IPS-20b (cell line): ENCODE data around the gene POGZ.
A peak's percentile ranks its signal among the peaks of the same experiment; 100 is the strongest.

Experiments
- H3K27ac ChIP-seq: one replicate; pipeline ENCODE4 v1.5.1; 2013; ENCODE audit warnings: low read length
- H3K27me3 ChIP-seq: 2 replicates; pipeline ENCODE4 v1.6.1; 2013; ENCODE audit warnings: mild to moderate bottlenecking, low read length, inconsistent platforms; ENCODE audit not compliant: insufficient read depth
- H3K36me3 ChIP-seq: 2 replicates; pipeline ENCODE4 v1.6.1; 2013; ENCODE audit warnings: low read depth, mild to moderate bottlenecking, inconsistent platforms, low read length, moderate library complexity; ENCODE audit not compliant: insufficient read depth
- H3K4me1 ChIP-seq: 2 replicates; pipeline ENCODE4 v1.6.1; 2013; ENCODE audit warnings: mild to moderate bottlenecking, control low read depth, inconsistent platforms, low read length, moderate library complexity; ENCODE audit not compliant: insufficient read depth
- H3K4me3 ChIP-seq: 2 replicates; pipeline ENCODE4 v1.5.1; 2013; ENCODE audit warnings: mild to moderate bottlenecking, low read length, inconsistent platforms
- H3K9ac ChIP-seq: 2 replicates; pipeline ENCODE4 v1.6.1; 2013; ENCODE audit warnings: low read depth, mild to moderate bottlenecking, inconsistent platforms, low read length, moderate library complexity
- H3K9me3 ChIP-seq: 2 replicates; pipeline ENCODE4 v1.6.1; 2013; ENCODE audit warnings: mild to moderate bottlenecking, low read depth, low read length, inconsistent platforms; ENCODE audit not compliant: insufficient read depth

Gene POGZ

GRCh38 chr1:151475175-151475574, 15.9 kb upstream of the POGZ start:
- Histone ChIP-seq H3K36me3 (no peaks in the 10 kb centered on the region), H3K27me3 (peaks cover 17% of the 10 kb centered on the region; the same call in 1 of the 2 replicates), H3K27ac (no peak overlapping the region), H3K9me3 (no peaks in the 10 kb centered on the region), H3K4me3 (no peak overlapping the region), H3K4me1 (no peaks in the 10 kb centered on the region; the same call in 1 of the 2 replicates), H3K9ac (no peak overlapping the region)

DNA sequence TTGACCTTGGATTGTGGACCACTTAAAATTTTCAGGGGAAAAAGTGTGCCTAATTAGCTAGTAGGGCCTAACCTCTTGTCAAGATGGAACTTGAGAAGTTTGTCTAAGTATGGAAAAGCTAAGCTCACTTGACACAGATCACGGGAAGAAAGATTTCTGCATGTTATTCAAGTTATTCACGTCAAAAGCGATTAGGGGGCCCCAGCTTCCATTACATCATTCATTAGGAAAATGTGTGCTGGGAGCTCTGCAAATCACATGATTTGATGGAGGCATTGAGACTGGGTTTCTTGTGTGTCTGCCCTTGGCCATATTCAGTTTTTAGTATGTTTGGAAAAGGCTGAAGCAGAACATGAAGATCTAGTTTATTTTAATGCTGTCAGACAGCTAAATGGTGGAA, 15.5 kb upstream of the POGZ start:
- no peaks in the 10 kb centered on the region for H3K9me3 ChIP-seq
- H3K36me3 ChIP-seq: no peaks in the 10 kb centered on the region
- H3K27me3 ChIP-seq: peaks cover 17% of the 10 kb centered on the region; the same call in 1 of the 2 replicates
- H3K9ac ChIP-seq: no peak overlapping the region
- H3K27ac ChIP-seq: no peak overlapping the region
- no peak overlapping the region for H3K4me3 ChIP-seq
- H3K4me1 ChIP-seq: no peaks in the 10 kb centered on the region; the same call in 1 of the 2 replicates

- Histone ChIP-seq H3K27ac (no peak overlapping the region), H3K27me3 (peaks cover 17% of the 10 kb centered on the region; the same call in 1 of the 2 replicates), H3K4me3 (peak overlapping the region; percentile 68), H3K9me3 (no peaks in the 10 kb centered on the region), H3K9ac (peak overlapping the region; percentile 70), H3K4me1 (no peaks in the 10 kb centered on the region; the same call in 1 of the 2 replicates), H3K36me3 (no peaks in the 10 kb centered on the region)
These were observed 13.8 kb upstream of the POGZ start for GRCh38 chr1:151472856-151473731.

DNA sequence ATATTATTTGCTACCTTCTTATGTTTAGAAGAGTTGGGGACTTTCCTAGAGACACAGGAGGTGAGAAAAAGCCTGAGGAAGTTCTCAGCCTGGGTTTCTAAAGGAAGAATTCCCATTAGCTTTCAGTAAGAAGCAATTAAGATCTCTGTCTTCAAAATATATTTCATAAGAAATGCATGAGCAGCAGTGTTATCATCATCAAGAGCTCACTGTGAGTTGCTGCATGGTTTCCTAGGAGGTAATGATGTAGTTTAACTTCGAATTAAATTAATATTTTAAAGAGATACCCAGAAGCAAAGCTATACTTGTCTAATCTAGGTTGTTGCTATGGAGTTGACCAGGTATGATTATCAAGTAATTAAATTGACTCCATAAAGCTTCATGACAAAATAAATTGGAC, 5.7 kb upstream of the POGZ start:
- H3K9me3 ChIP-seq: no peaks in the 10 kb centered on the region

GRCh38 chr1:151461694-151462093, 2.4 kb upstream of the POGZ start:
- Histone ChIP-seq H3K27ac (no peak overlapping the region), H3K4me1 (peaks cover 9% of the 10 kb centered on the region; the same call in 1 of the 2 replicates), H3K27me3 (peaks cover 23% of the 10 kb centered on the region), H3K9me3 (no peaks in the 10 kb centered on the region), H3K4me3 (no peak overlapping the region), H3K9ac (no peak overlapping the region), H3K36me3 (no peaks in the 10 kb centered on the region)

More for the DNA sequence above, 5.7 kb upstream of the POGZ start:
- no peak overlapping the region for H3K9ac ChIP-seq
- 0 out of 2 replicates have a peak, but pooled peaks cover under 1% of the 10 kb centered on the region for H3K4me1 ChIP-seq
- no peaks in the 10 kb centered on the region for H3K36me3 ChIP-seq
- no peak overlapping the region for H3K4me3 ChIP-seq
- no peak overlapping the region for H3K27ac ChIP-seq
- peaks cover 23% of the 10 kb centered on the region for H3K27me3 ChIP-seq

- Histone ChIP-seq H3K9ac (peak overlapping the region; percentile 58; the same call in 1 of the 2 replicates), H3K27ac (no peak overlapping the region), H3K36me3 (0 out of 2 replicates have a peak, but pooled peaks cover 6% of the 10 kb centered on the region), H3K27me3 (peaks cover 20% of the 10 kb centered on the region), H3K9me3 (no peaks in the 10 kb centered on the region), H3K4me1 (peaks cover 12% of the 10 kb centered on the region; the same call in 1 of the 2 replicates), H3K4me3 (peak overlapping the region; percentile 59; the same call in 1 of the 2 replicates)
These were observed 428 bp downstream of the POGZ start for GRCh38 chr1:151458802-151459330.

DNA sequence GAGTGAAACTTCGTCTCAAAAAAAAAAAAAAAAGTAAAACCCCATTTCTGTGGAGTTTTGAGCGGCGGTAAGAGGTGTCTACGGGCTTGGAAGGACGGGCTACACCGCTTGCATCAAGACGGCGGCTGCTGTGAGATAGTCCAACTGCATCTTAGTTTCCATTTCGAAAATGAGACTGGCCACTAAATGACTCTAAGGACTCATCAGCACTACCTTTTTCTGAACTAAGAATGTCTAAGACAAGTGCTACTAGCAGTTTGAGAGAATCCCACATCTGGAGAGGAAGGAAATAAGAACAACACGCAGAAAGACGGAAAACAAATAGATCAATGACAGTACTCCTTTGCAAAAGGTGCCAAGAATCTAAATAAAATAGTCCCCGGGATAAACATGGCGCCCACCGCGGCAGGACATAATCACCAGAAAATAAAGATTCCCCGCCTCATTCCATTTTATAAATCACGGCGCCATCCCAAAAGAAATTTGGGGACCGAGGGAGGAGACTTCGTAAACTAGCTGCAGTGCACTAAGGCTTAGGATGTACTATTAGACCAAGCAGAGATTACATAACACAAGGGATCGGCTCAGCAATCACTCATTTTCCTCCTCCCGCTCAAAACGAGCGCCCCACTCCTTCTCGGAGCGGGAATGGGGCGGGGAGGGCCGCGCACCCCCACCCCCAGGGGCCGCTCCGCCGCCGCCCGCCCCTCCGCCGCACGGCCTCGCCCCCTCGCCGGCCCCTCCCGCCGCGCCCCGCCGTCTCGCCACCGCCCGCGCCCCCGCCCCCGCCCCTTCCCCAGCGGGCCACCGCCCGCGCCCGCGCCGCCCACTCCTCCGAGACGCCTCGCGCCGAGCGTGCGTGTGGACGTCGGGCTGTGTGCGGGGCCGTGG, 1.1 kb downstream of the POGZ start:
- Histone ChIP-seq H3K4me3 (peak overlapping the region; percentile 88), H3K4me1 (peaks cover 12% of the 10 kb centered on the region; the same call in 1 of the 2 replicates), H3K27me3 (peaks cover 12% of the 10 kb centered on the region), H3K27ac (no peak overlapping the region), H3K9ac (peak overlapping the region; percentile 84), H3K36me3 (0 out of 2 replicates have a peak, but pooled peaks cover 6% of the 10 kb centered on the region), H3K9me3 (no peaks in the 10 kb centered on the region)

- H3K4me1 ChIP-seq: peaks cover 12% of the 10 kb centered on the region; the same call in 1 of the 2 replicates
- no peaks in the 10 kb centered on the region for H3K9me3 ChIP-seq
- no peak overlapping the region for H3K9ac ChIP-seq
- 0 out of 2 replicates have a peak, but pooled peaks cover 6% of the 10 kb centered on the region for H3K36me3 ChIP-seq
- no peak overlapping the region for H3K4me3 ChIP-seq
- no peaks in the 10 kb centered on the region for H3K27me3 ChIP-seq
- no peak overlapping the region for H3K27ac ChIP-seq
These were observed 3.3 kb downstream of the POGZ start for GRCh38 chr1:151455966-151456365.

GRCh38 chr1:151455231-151455630, 4.1 kb downstream of the POGZ start:
- Histone ChIP-seq H3K4me3 (no peak overlapping the region), H3K9ac (no peak overlapping the region), H3K27ac (no peak overlapping the region), H3K4me1 (peaks cover 12% of the 10 kb centered on the region; the same call in 1 of the 2 replicates), H3K36me3 (0 out of 2 replicates have a peak, but pooled peaks cover 6% of the 10 kb centered on the region), H3K27me3 (no peaks in the 10 kb centered on the region), H3K9me3 (no peaks in the 10 kb centered on the region)

GRCh38 chr1:151447696-151448095, 11.6 kb downstream of the POGZ start:
- Histone ChIP-seq H3K27me3 (no peaks in the 10 kb centered on the region), H3K27ac (no peak overlapping the region), H3K4me3 (no peak overlapping the region), H3K4me1 (peaks cover 8% of the 10 kb centered on the region; the same call in 1 of the 2 replicates), H3K9me3 (no peaks in the 10 kb centered on the region), H3K9ac (no peak overlapping the region), H3K36me3 (peaks cover 6% of the 10 kb centered on the region; the same call in 1 of the 2 replicates)

DNA sequence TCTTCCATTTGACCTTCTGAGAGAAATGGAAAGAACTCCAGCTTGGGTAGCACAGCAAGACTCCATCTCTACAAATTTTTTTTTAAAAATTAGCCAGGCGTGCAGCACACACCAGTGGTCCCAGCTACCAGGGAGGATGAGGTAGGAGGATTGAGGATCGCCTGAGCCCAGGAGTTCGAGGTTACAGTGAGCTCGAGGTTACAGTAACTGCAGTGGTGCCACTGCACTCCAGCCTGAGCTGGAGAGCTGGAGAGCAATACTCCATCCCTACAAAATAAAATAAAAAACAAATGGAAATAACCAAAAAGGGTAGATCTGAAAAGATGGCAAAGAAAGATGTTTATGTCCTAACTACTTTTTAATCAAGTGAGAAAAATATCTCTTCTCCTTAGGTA, 14.5 kb downstream of the POGZ start:
- Histone ChIP-seq H3K4me1 (peaks cover 8% of the 10 kb centered on the region; the same call in 1 of the 2 replicates), H3K9ac (no peak overlapping the region), H3K36me3 (peaks cover 26% of the 10 kb centered on the region), H3K27me3 (no peaks in the 10 kb centered on the region), H3K9me3 (no peaks in the 10 kb centered on the region), H3K27ac (no peak overlapping the region), H3K4me3 (no peak overlapping the region)
